Activated CD4-positive, CD25-positive, alpha-beta regulatory T cell treated with anti-CD3 and anti-CD28 coated beads, Interleukin-2, amount 50 U/mL, for 72 hours (primary cell): Measurements from ENCODE around the gene PPIL1.

Experiments
- DNase-seq: peaks from one replicate; pipeline ENCODE4 v3.0.0; 2021

PPIL1 gene

GRCh38 chr6:36888115-36888643, 13.6 kb upstream of the PPIL1 start:
- no peak for DNase-seq

- DNase-seq = no peak
Observed at GRCh38 chr6:36886950-36887618, 12.5 kb upstream of the PPIL1 start.

GRCh38 chr6:36885461-36886401, 11.1 kb upstream of the PPIL1 start, which contains the start of gene C6orf89:
Gene C6orf89 (plus strand): TSS chr6:36885952. CDS start chr6:36899445, 13,493 bp downstream.
- peak; percentile 95 for DNase-seq

GRCh38 chr6:36884610-36885009, 10.0 kb upstream of the PPIL1 start:
- DNase-seq = no peak

- no peak for DNase-seq
Observed at GRCh38 chr6:36875250-36875633, 639 bp upstream of the PPIL1 start.

GRCh38 chr6:36873612-36874442, 776 bp downstream of the PPIL1 start:
- no peak for DNase-seq

GRCh38 chr6:36873115-36873514, 1.5 kb downstream of the PPIL1 start:
- DNase-seq = no peak

GRCh38 chr6:36871686-36872085, 2.9 kb downstream of the PPIL1 start:
- DNase-seq = no peak

GRCh38 chr6:36867471-36868224, 7.0 kb downstream of the PPIL1 start:
- DNase-seq = no peak

GRCh38 chr6:36865835-36866234, 8.8 kb downstream of the PPIL1 start:
- no peak for DNase-seq

GRCh38 chr6:36863670-36864540, 10.7 kb downstream of the PPIL1 start:
- DNase-seq = no peak

GRCh38 chr6:36862848-36863382, 11.7 kb downstream of the PPIL1 start:
- no peak for DNase-seq

- DNase-seq = no peak
Observed at GRCh38 chr6:36862164-36862847, 12.3 kb downstream of the PPIL1 start.

GRCh38 chr6:36860126-36860525, 14.5 kb downstream of the PPIL1 start:
- DNase-seq = no peak

GRCh38 chr6:36858407-36858981, 16.1 kb downstream of the PPIL1 start:
- DNase-seq = no peak

- DNase-seq = no peak
Observed at GRCh38 chr6:36857325-36857724, 17.3 kb downstream of the PPIL1 start.

- DNase-seq = no peak
Observed at GRCh38 chr6:36856277-36856676, 18.3 kb downstream of the PPIL1 start.

- no peak for DNase-seq
Observed at GRCh38 chr6:36855750-36856149, 18.9 kb downstream of the PPIL1 start.

- no peak for DNase-seq
Observed at GRCh38 chr6:36853325-36853724, 21.3 kb downstream of the PPIL1 start.
